Activated naive CD4-positive, alpha-beta T cell treated with anti-CD3 and anti-CD28 coated beads, Interleukin-2, amount 10 ng/mL, durations not matched to agents 5 hours and 36 hours (primary cell): ENCODE data around the gene DOLPP1. TPM values are rescaled to one million over a fixed set of nuclear protein-coding genes. Genes with fewer than 3 reads are reported as not detected.

ENCODE experiments used
- total RNA-seq, 2 experiments: library from RNA; stranded (reverse); gene quantifications; one replicate each; pipeline ENCODE4 v1.2.3, GENCODE V29; 2021

DOLPP1 gene, protein sequence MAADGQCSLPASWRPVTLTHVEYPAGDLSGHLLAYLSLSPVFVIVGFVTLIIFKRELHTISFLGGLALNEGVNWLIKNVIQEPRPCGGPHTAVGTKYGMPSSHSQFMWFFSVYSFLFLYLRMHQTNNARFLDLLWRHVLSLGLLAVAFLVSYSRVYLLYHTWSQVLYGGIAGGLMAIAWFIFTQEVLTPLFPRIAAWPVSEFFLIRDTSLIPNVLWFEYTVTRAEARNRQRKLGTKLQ
- total RNA-seq: 10 to 100 TPM; 14.1 to 16.4 TPM

DNA sequence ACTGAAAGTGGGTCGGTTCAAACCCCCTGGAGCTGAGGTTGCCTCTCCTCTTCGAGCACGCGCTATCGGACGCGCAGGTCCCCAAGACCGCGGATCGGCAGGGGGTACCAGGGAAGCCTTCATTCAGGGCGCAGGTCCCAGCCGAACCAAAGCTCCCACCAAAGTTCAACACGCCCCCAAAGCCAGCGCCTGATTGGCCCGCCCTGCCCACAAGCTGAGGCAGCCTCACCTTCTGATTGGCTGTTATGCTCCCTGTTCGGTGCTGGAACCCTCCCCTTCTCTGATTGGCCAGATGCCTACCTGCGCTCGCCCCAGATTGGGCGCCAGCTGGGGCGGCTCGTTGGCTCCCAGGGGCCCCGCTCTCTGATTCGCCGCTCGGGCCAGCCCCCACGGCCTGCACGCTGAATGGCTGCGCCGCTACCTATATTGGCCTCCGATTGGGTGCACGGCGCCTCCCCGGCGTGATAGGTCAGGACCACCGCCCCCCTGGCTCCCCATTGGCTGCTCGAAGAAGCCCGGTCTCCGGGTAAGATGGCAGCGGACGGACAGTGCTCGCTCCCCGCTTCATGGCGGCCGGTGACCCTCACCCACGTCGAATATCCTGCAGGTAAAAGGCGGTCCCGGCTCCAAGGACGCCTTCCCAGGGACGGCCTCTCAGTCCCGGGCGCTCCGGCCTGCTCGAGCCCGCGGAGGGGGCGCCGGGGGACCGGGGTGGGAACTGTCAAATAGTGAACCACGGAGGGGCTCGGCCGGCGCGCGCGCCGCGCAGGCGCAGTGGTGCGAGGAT is at the start of gene DOLPP1:
DOLPP1 (plus strand) TSS at position 511 of the 787 bp plus-strand sequence; CDS start at position 532, 21 bp downstream.

DNA sequence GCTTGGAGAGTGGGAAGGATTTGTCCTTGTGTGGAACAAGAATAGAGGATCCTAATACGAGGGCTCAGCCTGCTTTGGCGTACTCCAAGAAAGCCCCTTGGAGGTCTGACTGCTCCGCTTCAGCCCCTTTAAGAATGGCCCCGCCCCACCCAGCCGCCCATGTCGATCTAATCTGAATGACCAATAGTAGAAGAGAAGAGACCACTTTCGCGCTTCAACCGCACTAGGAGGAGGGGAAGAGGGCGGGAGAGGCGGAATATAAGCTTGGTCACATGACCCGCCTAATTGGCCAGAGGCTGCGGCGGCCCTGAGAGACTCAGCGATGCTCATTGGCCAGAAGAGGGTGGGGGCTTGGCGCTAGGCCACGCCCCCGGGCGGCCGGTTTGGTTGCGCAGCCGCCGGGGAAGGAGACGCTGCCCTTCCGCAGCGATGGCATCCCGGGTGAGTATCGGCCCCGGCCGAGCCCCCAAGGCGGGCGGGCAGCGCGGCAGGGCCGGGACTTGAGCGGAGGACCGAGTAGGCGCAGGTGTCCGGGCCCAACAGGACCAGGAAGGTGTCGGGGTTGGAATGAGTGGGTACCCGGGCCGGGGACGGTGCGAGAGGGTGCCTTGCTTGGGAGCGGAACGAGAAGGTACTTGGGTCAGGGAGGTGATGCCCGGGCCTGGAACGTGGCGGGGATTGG is 44.5 kb upstream of the DOLPP1 start, which contains the start of gene MIGA2:
MIGA2 (plus strand) TSS at position 386 of the 682 bp plus-strand sequence. CDS start 3,969 bp downstream, outside the sequence.

DNA sequence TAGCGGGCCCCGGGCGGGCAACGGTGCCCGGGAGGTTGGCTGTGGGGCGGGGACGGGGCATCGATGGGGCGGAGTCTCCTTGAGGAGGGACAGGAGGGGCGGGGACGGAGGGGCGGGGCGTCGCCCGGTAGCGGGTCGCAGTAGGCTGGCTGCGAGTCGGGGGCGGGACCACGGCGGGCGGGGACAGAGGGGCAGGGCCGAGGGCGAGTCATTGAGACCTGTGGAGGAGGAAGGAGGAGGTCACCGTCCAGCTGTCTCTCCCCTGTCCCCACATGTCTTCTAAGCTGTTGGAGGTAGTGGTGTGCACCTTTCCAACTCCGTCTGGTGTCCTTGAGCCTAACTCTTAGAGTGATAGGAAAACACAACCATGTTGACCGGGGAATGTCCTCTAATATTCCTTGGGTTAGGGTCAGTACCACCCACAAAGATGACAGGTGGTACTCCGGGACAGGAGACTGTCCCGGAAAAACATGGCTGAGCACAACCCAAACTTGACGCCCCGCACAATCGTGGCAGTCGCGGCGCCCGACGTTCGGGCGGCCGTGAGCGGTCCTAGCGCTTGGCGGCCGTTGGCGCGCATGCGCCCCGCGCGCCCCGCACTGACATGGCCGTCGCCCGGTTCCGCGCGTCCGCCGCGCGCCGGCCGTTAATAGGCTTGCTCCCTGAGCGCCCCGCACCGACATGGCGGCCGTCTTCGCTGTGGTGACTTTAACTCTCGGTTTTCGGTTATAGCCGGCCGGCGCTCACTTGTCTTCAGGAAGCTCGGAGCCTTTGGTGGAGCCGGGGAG is 30.0 kb downstream of the DOLPP1 start, which contains the start of the genes CRAT and PTPA:
CRAT (minus strand) TSS at position 54 of the 788 bp plus-strand sequence. CDS start 284 bp downstream, outside the sequence.
PTPA (plus strand) TSS at position 676 of the 788 bp plus-strand sequence. CDS start 186 bp downstream, outside the sequence.

Other genes with a start within 250 kb of the DOLPP1 start
- gene KYAT1, start 199.2 kb upstream of the DOLPP1 start, total RNA-seq: 10 to 100 TPM; 15.5 to 19.5 TPM
- 10 to 100 TPM; 50.9 to 51.7 TPM for gene LRRC8A, start 199.0 kb upstream of the DOLPP1 start, total RNA-seq
- 1 to 10 TPM; 1.1 to 1.4 TPM for gene PHYHD1, start 160.1 kb upstream of the DOLPP1 start, total RNA-seq
- 1 to 10 TPM; 7.4 to 9.0 TPM for gene DOLK, start 133.5 kb upstream of the DOLPP1 start, total RNA-seq
- gene NUP188, start 133.4 kb upstream of the DOLPP1 start, total RNA-seq: 10 to 100 TPM; 83.7 to 85.8 TPM
- 100 to 1,000 TPM in 1 of 2 experiments, 10 to 100 TPM in 1; 97.8 to 104 TPM for gene SH3GLB2, start 52.8 kb upstream of the DOLPP1 start, total RNA-seq
- 10 to 100 TPM; 35.7 to 38.6 TPM for gene MIGA2, start 44.5 kb upstream of the DOLPP1 start, total RNA-seq
- gene CRAT, start 29.7 kb downstream of the DOLPP1 start, total RNA-seq: 10 to 100 TPM; 13.6 to 15.5 TPM
- gene PTPA, start 30.3 kb downstream of the DOLPP1 start, total RNA-seq: 10 to 100 TPM; 75.6 to 83.3 TPM
- 1 to 10 TPM; 1.3 to 2.2 TPM for gene IER5L, start 97.2 kb downstream of the DOLPP1 start, total RNA-seq